Tibial artery (tissue), 4 donors: ENCODE results near the gene CHRM3.

Source experiments
- DNase-seq, 2 donors: peaks; one replicate each; pipeline ENCODE4 v3.0.0-alpha.2; 2019
- H3K27ac ChIP-seq, 2 donors: fragments of 200-600 bp; sonication (generic) in 1 of 2; 1 replicate in 1 of 2; 2 replicates in 1 of 2; pipeline ENCODE4 v1.5.1; 2018 to 2019; ENCODE audit warnings: mild to moderate bottlenecking in 1 of 2
- H3K27me3 ChIP-seq, 2 donors: fragments of 200-600 bp; sonication (generic) in 1 of 2; one replicate each; pipeline versions ENCODE4 v1.5.1 to v1.6.0; 2016 to 2019
- H3K36me3 ChIP-seq, 3 donors: fragments of 200-600 bp; sonication (generic) in 2 of 3; one replicate each; pipeline ENCODE4 v1.5.1; 2016 to 2019; ENCODE audit warnings: mild to moderate bottlenecking in 2 of 3
- H3K4me1 ChIP-seq, 4 donors: fragments of 200-600 bp; sonication (generic) in 2 of 4; 1 replicate in 3 of 4; 2 replicates in 1 of 4; pipeline ENCODE4 v1.5.1; 2016 to 2019
- H3K4me3 ChIP-seq, 2 donors: fragments of 200-600 bp; sonication (generic) in 1 of 2; 1 replicate in 1 of 2; 2 replicates in 1 of 2; pipeline ENCODE4 v1.5.1; 2018 to 2019; ENCODE audit warnings: mild to moderate bottlenecking in 2 of 2
- H3K9me3 ChIP-seq, 3 donors: fragments of 200-600 bp; sonication (generic) in 1 of 3; one replicate each; pipeline ENCODE4 v1.5.1; 2016 to 2019
- intact Hi-C: fragments of 100-400 bp; cut with DNase I; formaldehyde crosslinking; loops from one replicate; pipeline ENCODE4 v1.15.0; 2023; ENCODE audit warnings: low total_unique reads
- TF ChIP-seq, protein P1 (sequence below), 2 experiments: fragments of 200-600 bp in 1 of 2; fragments of 450-650 bp in 1 of 2; IDR thresholded peaks; one replicate each; pipeline ENCODE4 v1.5.1; 2017 to 2019; ENCODE audit warnings: antibody characterized with exemption in 2 of 2, mild to moderate bottlenecking in 1 of 2, moderate library complexity in 1 of 2

Gene CHRM3

DNA sequence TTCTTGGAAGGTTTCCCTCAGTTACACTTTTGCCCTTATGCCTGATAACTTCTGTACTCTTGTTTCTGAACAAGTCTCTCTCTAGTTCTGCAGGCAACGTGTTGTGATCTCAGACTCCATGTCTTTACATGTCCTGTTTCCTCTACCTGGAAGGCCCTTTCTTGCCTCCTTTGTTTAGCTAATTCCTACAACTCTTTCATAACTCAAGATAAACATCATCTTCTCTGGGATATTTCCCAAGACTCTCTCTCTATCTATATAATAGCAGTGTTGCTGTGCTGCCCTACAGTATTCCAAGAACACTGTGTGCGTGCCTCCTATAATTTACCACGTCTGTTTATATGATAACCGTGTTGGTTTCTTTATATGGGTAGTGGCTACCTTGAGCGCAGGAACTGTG, 47.8 kb downstream of the CHRM3 start:
- Histone ChIP-seq H3K27ac (no peak overlapping the region), H3K36me3 (no peaks in the 10 kb centered on the region)
- intact Hi-C loops, result no loop called here

More for the DNA sequence above, 47.8 kb downstream of the CHRM3 start:
- H3K27me3 ChIP-seq, result no peaks in the 10 kb centered on the region
- no peak overlapping the region for H3K4me3 ChIP-seq
- no peaks in the 10 kb centered on the region for H3K4me1 ChIP-seq
- TF ChIP-seq, protein P1, sequence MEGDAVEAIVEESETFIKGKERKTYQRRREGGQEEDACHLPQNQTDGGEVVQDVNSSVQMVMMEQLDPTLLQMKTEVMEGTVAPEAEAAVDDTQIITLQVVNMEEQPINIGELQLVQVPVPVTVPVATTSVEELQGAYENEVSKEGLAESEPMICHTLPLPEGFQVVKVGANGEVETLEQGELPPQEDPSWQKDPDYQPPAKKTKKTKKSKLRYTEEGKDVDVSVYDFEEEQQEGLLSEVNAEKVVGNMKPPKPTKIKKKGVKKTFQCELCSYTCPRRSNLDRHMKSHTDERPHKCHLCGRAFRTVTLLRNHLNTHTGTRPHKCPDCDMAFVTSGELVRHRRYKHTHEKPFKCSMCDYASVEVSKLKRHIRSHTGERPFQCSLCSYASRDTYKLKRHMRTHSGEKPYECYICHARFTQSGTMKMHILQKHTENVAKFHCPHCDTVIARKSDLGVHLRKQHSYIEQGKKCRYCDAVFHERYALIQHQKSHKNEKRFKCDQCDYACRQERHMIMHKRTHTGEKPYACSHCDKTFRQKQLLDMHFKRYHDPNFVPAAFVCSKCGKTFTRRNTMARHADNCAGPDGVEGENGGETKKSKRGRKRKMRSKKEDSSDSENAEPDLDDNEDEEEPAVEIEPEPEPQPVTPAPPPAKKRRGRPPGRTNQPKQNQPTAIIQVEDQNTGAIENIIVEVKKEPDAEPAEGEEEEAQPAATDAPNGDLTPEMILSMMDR (IDR thresholded peaks at IDR 0.05), result no peak
- no peaks in the 10 kb centered on the region for H3K9me3 ChIP-seq
- no peak for DNase-seq
